Measurements from ENCODE around the gene SMG5.
A peak's percentile ranks its signal among the peaks of the same experiment; 100 is the strongest.

The SMG5 gene

DNA sequence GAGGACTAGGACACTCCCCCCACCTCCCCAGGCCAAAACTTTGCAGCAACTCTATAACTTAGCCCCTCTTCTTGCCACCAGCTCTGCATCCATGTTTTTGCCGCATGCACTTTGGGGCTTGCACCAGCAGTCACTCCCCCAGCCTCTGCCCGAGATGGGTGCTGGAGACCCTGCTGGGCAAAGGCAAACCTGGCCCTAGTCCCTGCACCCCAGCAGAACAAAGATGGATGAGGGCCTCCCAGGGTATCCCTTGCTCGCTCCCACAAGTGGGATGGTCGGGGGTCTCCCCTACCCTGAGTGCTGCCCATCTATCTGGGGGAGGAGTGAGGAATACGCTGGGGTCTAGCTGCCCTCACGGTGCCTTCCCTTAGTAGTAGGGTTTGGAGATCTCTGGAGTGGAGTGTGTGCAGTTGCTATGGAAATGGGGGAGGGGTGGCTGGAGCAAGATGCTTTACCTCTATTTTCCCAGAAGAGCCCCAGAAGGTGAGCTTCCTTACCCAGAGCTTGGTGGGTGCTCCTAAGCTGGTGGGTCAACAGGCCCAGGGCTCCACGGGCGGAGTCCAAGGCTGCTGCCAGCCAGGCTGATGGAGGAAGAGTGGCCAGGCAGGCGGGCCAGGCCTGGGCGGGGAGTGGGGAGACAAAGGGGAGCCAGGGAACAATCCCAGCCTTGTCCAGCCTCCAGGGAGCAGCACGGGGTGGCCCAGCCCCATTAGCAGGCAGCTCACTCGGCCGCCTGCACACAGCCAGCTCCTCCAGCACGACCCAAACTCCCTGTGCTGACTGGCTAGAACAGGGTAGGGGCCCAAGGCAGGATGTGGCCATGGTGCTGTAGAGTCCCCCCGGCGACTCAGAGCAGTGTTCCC lies 34.9 kb downstream of the SMG5 start, which contains the start of gene PAQR6:
PAQR6 (minus strand) TSS at position 597 of the 863 bp plus-strand sequence. CDS start 1,325 bp downstream, outside the sequence.
- DNase-seq (ENCODE audit: extremely low read depth, low read depth) = no peak
- TF ChIP-seq, protein P1, sequence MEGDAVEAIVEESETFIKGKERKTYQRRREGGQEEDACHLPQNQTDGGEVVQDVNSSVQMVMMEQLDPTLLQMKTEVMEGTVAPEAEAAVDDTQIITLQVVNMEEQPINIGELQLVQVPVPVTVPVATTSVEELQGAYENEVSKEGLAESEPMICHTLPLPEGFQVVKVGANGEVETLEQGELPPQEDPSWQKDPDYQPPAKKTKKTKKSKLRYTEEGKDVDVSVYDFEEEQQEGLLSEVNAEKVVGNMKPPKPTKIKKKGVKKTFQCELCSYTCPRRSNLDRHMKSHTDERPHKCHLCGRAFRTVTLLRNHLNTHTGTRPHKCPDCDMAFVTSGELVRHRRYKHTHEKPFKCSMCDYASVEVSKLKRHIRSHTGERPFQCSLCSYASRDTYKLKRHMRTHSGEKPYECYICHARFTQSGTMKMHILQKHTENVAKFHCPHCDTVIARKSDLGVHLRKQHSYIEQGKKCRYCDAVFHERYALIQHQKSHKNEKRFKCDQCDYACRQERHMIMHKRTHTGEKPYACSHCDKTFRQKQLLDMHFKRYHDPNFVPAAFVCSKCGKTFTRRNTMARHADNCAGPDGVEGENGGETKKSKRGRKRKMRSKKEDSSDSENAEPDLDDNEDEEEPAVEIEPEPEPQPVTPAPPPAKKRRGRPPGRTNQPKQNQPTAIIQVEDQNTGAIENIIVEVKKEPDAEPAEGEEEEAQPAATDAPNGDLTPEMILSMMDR (IDR thresholded peaks at IDR 0.05; ENCODE audit: low read depth, low read length, missing control alignments) = no peak
- H3K4me3 ChIP-seq (replicated peaks; ENCODE audit: low read depth, low read length) = no peak within 1 kb of the TSS

- no peak overlapping the region for H3K4me3 ChIP-seq (replicated peaks; ENCODE audit: low read depth, low read length)
- TF ChIP-seq, protein P1 (IDR thresholded peaks at IDR 0.05; ENCODE audit: low read depth, low read length, missing control alignments) = no peak
- DNase-seq (ENCODE audit: extremely low read depth, low read depth) = no peak
These were observed 35.7 kb downstream of the SMG5 start for GRCh38 chr1:156246781-156247459.

- no peak for DNase-seq (ENCODE audit: extremely low read depth, low read depth)
- no peak overlapping the region for H3K4me3 ChIP-seq (replicated peaks; ENCODE audit: low read depth, low read length)
- TF ChIP-seq, protein P1 (IDR thresholded peaks at IDR 0.05; ENCODE audit: low read depth, low read length, missing control alignments) = no peak
These were observed 36.3 kb downstream of the SMG5 start for GRCh38 chr1:156246241-156246780.

DNA sequence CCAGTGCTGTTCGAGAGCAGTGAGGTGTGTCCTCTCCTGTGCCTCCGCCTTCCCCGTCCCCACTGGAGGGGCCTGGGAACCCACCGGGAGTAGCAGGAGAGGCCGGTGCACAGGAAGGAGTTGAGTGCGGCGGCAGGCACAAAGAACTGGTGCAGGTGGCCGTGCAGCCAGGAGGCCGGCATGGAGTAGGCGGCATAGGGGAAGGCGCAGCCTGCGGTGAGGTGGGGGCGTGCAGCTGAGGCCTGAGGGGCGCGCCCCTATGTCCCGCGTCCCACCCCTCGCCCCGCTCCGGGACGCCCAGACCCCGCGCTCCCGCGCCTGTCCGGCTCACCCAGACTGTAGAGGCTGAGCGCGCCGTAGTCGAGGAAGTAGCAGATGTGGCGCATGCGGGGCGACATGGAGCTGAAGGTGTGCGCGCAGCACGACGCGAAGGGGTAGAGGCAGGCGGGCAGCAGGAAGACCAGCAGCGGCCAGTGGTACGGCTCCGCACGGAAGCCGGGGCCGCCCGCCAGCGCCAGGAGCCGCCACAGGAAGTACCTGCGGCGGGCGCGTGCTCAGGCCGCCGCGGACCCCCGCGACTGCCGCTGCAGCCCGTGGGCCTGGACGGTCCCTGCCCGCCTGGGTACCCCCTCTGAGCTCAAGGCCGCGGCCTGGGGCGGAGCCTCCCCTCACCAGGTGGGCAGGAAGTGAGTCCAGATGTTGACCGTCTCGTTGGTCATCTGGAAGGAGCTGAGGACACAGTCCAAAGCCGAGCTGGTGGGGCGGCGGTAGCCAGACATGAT lies 37.0 kb downstream of the SMG5 start:
- DNase-seq (ENCODE audit: extremely low read depth, low read depth) = no peak
- TF ChIP-seq, protein P1 (IDR thresholded peaks at IDR 0.05; ENCODE audit: low read depth, low read length, missing control alignments) = no peak
- H3K4me3 ChIP-seq (replicated peaks; ENCODE audit: low read depth, low read length) = peak overlapping the region; percentile 27

GRCh38 chr1:156244712-156245111 lies 37.9 kb downstream of the SMG5 start:
- TF ChIP-seq, protein P1 (IDR thresholded peaks at IDR 0.05; ENCODE audit: low read depth, low read length, missing control alignments) = no peak
- DNase-seq (ENCODE audit: extremely low read depth, low read depth) = no peak
- H3K4me3 ChIP-seq (replicated peaks; ENCODE audit: low read depth, low read length) = no peak overlapping the region

DNA sequence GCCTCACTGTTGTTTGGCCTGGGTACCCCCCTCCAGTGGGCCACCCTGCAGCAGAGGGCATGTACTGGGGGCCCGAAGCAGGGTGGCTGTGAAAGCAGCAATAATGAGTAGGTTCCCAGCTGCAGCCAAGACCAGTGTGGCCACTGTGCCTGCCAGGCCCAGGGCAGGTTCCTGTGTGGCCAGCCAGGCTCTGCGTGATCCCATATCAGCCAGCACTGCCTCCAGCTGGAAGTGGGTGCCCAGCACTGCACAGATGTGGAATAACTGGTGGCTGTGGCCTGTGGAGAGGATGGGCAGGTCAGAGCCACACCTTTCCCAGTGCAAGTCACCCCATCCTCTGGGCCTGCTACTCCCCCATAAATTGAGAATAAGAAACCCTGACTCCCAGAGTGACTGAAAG lies 38.5 kb downstream of the SMG5 start:
- DNase-seq (ENCODE audit: extremely low read depth, low read depth) = no peak
- TF ChIP-seq, protein P1 (IDR thresholded peaks at IDR 0.05; ENCODE audit: low read depth, low read length, missing control alignments) = no peak
- H3K4me3 ChIP-seq (replicated peaks; ENCODE audit: low read depth, low read length) = no peak overlapping the region
